NB4 (cell line): Measurements from ENCODE around the gene STRN4.

Experiments used
- MYC ChIP-seq: IDR thresholded peaks from 2 replicates; pipeline ENCODE4 v1.6.1; 2011; ENCODE audit warnings: low read depth, low read length
- TF ChIP-seq, protein P1 (sequence below): IDR thresholded peaks from one replicate; pipeline ENCODE4 v1.5.1; 2012; ENCODE audit warnings: low read depth, low read length

DNA sequence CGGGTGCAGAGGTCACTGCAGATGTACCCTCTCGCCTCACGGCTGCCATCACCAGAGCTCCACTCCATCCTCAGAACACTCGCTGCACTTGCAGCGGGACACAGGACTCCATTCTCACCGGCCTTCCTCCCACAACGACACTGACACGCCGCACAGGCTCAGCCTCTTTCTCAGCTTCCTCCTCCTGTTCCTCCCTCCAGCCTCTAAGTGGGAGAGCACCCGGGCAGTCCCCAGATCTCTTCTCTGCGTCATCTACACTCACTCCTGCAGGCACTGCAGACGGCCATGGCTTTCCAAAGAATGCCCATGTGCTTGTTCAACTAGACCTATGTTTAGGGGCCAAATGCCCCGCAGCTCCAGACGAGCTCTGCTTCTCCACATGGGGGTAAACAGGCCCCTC lies 14.7 kb downstream of the STRN4 start:
- TF ChIP-seq, protein P1, sequence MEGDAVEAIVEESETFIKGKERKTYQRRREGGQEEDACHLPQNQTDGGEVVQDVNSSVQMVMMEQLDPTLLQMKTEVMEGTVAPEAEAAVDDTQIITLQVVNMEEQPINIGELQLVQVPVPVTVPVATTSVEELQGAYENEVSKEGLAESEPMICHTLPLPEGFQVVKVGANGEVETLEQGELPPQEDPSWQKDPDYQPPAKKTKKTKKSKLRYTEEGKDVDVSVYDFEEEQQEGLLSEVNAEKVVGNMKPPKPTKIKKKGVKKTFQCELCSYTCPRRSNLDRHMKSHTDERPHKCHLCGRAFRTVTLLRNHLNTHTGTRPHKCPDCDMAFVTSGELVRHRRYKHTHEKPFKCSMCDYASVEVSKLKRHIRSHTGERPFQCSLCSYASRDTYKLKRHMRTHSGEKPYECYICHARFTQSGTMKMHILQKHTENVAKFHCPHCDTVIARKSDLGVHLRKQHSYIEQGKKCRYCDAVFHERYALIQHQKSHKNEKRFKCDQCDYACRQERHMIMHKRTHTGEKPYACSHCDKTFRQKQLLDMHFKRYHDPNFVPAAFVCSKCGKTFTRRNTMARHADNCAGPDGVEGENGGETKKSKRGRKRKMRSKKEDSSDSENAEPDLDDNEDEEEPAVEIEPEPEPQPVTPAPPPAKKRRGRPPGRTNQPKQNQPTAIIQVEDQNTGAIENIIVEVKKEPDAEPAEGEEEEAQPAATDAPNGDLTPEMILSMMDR = no peak
- TF ChIP-seq MYC = no peak
